ACHN (cell line): Measurements from ENCODE around the gene AP5S1.
"Not testable (repeated sequence)": the region's sequence is repeated elsewhere in the genome, so short reads cannot be mapped to it uniquely, and the experiment has no call there.

Source experiments
- DNase-seq: peaks from one replicate; pipeline ENCODE4 v3.0.0-alpha.2; 2015
- in situ Hi-C: cut with HindIII; loops from 2 replicates; pipeline ENCODE4 v1.10.0; 2017; ENCODE audit warnings: low sequenced_read_pairs, low pct_ligation_motif_present, low pct_unique_long_range_greater_than_20kb

AP5S1 gene

GRCh38 chr20:3787324-3788014 lies 32.9 kb upstream of the AP5S1 start:
- DNase-seq, result no peak
- in situ Hi-C loops, result no loop called here

- in situ Hi-C loops, result no loop called here
- DNase-seq, result peak; percentile 24
Measured at GRCh38 chr20:3788685-3789155, 31.6 kb upstream of the AP5S1 start.

- DNase-seq, in situ Hi-C loops: not testable (repeated sequence)
Measured at GRCh38 chr20:3789201-3789600, 31.1 kb upstream of the AP5S1 start.

GRCh38 chr20:3794168-3794567 lies 26.2 kb upstream of the AP5S1 start:
- in situ Hi-C loops, DNase-seq: not testable (repeated sequence)

- no peak for DNase-seq
- in situ Hi-C loops, result no loop called here
Measured at GRCh38 chr20:3794701-3795420, 25.5 kb upstream of the AP5S1 start.

- in situ Hi-C loops, result no loop called here
- DNase-seq, result peak; percentile 87
Measured at GRCh38 chr20:3795511-3796468, 24.6 kb upstream of the AP5S1 start, which contains the start of gene CDC25B. Gene CDC25B, plus strand, starts transcription at chr20:3796310. Its CDS starts 222 bp downstream, at chr20:3796532.

- no peak for DNase-seq
- in situ Hi-C loops, result no loop called here
Measured at GRCh38 chr20:3796477-3797225, 23.7 kb upstream of the AP5S1 start.

- in situ Hi-C loops, result no loop called here
Measured at GRCh38 chr20:3797226-3797545, 23.2 kb upstream of the AP5S1 start.

GRCh38 chr20:3797592-3798372 lies 22.6 kb upstream of the AP5S1 start:
- in situ Hi-C loops, result no loop called here
- no peak for DNase-seq

More at GRCh38 chr20:3797226-3797545, 23.2 kb upstream of the AP5S1 start:
- DNase-seq, result no peak

GRCh38 chr20:3798373-3798768 lies 22.0 kb upstream of the AP5S1 start:
- in situ Hi-C loops, result no loop called here
- DNase-seq, result no peak

GRCh38 chr20:3798908-3799248 lies 21.5 kb upstream of the AP5S1 start:
- in situ Hi-C loops, result no loop called here
- DNase-seq, result no peak

GRCh38 chr20:3800256-3800877 lies 20.0 kb upstream of the AP5S1 start:
- in situ Hi-C loops, result no loop called here
- DNase-seq, result no peak

- in situ Hi-C loops, result no loop called here
- no peak for DNase-seq
Measured at GRCh38 chr20:3800878-3801260, 19.5 kb upstream of the AP5S1 start.

- no peak for DNase-seq
- in situ Hi-C loops, result no loop called here
Measured at GRCh38 chr20:3801299-3801698, 19.0 kb upstream of the AP5S1 start.

GRCh38 chr20:3801846-3802245 lies 18.5 kb upstream of the AP5S1 start:
- DNase-seq, result no peak
- in situ Hi-C loops, result no loop called here

- no peak for DNase-seq
- in situ Hi-C loops, result no loop called here
Measured at GRCh38 chr20:3802524-3803239, 17.7 kb upstream of the AP5S1 start.

GRCh38 chr20:3803289-3803688 lies 17.1 kb upstream of the AP5S1 start:
- no peak for DNase-seq
- in situ Hi-C loops, result no loop called here
